Measurements from ENCODE around the gene STBD1.

GRCh38 chr4:76307660-76308014 lies 1.1 kb downstream of the STBD1 start:
- TF ChIP-seq ARNTL (CRISPR knock-in tag; IDR thresholded peaks at IDR 0.05; ENCODE audit: borderline replicate concordance, low read depth) (no peak), RARB (CRISPR knock-in tag; IDR thresholded peaks at IDR 0.05) (no peak), ZFP3 (CRISPR knock-in tag; IDR thresholded peaks at IDR 0.05) (no peak), ZC3H10 (CRISPR knock-in tag; IDR thresholded peaks at IDR 0.05) (no peak), CSDC2 (CRISPR knock-in tag; IDR thresholded peaks at IDR 0.05) (no peak), TSHZ2 (CRISPR knock-in tag; IDR thresholded peaks at IDR 0.05) (no peak), ZFP30 (CRISPR knock-in tag; IDR thresholded peaks at IDR 0.05) (no peak)
- TF ChIP-seq, protein P1, sequence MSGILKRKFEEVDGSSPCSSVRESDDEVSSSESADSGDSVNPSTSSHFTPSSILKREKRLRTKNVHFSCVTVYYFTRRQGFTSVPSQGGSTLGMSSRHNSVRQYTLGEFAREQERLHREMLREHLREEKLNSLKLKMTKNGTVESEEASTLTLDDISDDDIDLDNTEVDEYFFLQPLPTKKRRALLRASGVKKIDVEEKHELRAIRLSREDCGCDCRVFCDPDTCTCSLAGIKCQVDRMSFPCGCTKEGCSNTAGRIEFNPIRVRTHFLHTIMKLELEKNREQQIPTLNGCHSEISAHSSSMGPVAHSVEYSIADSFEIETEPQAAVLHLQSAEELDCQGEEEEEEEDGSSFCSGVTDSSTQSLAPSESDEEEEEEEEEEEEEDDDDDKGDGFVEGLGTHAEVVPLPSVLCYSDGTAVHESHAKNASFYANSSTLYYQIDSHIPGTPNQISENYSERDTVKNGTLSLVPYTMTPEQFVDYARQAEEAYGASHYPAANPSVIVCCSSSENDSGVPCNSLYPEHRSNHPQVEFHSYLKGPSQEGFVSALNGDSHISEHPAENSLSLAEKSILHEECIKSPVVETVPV (CRISPR knock-in tag; IDR thresholded peaks at IDR 0.05): no peak

Data from SK-N-SH treated with all-trans-retinoic acid at 6 μM for 48 hours (cell line).